HEK293 (cell line): ENCODE results near the gene GBA3.

Source experiments
- CTCF ChIA-PET: fragments of 350-600 bp; formaldehyde crosslinking; extraction: SDS; loops from one replicate; lab custom pipeline; 2021; ENCODE audit warnings: antibody characterized with exemption; lab: Yijun Ruan, JAX
- POLR2A ChIA-PET: fragments of 300-600 bp; formaldehyde crosslinking; extraction: SDS; loops from one replicate; lab custom pipeline; 2020; ENCODE audit warnings: antibody characterized with exemption, inconsistent platforms; lab: Yijun Ruan, JAX
- H3K27ac ChIP-seq: fragments of 200-500 bp; sonication (Bioruptor generic); 2 replicates; pipeline ENCODE4 v1.5.1; 2014; ENCODE audit warnings: low read depth, low read length, control low read depth, inconsistent platforms; ENCODE audit errors: extremely low read depth
- H3K36me3 ChIP-seq, 2 experiments: fragments of 200-500 bp in 1 of 2; sonication (Bioruptor generic) in 1 of 2; 1 replicate in 1 of 2; 2 replicates in 1 of 2; pipeline ENCODE4 v1.5.1; 2014 to 2017; ENCODE audit warnings: inconsistent platforms in 2 of 2, low read length in 2 of 2; ENCODE audit not compliant: control insufficient read depth in 2 of 2, insufficient read depth in 1 of 2
- H3K4me1 ChIP-seq: fragments of 200-500 bp; sonication (Bioruptor generic); 2 replicates; pipeline ENCODE4 v1.5.1; 2014; ENCODE audit warnings: mild to moderate bottlenecking, low read length, inconsistent platforms; ENCODE audit not compliant: control insufficient read depth, insufficient read depth
- H3K4me3 ChIP-seq: 2 replicates; pipeline ENCODE4 v1.5.1; 2011; ENCODE audit warnings: low read depth, mild to moderate bottlenecking, control low read depth, low read length, moderate library complexity
- H3K9me3 ChIP-seq: fragments of 200-500 bp; sonication (Bioruptor generic); 2 replicates; pipeline ENCODE4 v1.5.1; 2014; ENCODE audit warnings: low read depth, low read length, inconsistent platforms; ENCODE audit not compliant: control insufficient read depth, insufficient read depth
- HOXC10 ChIP-seq: sonication (generic); formaldehyde crosslinking; IDR thresholded peaks from 2 replicates; pipeline ENCODE4 v1.8.1; 2023; ENCODE audit warnings: mild to moderate bottlenecking, missing genetic modification reagents
- KLF7 ChIP-seq: fragments of 450-650 bp; formaldehyde crosslinking; IDR thresholded peaks from 2 replicates; pipeline ENCODE4 v1.5.1; 2016; ENCODE audit warnings: missing biosample characterization, missing genetic modification characterization, borderline replicate concordance
- OSR2 ChIP-seq: fragments of 450-650 bp; formaldehyde crosslinking; IDR thresholded peaks from 2 replicates; pipeline ENCODE4 v1.5.1; 2016; ENCODE audit warnings: missing biosample characterization, missing genetic modification characterization
- ZBTB1 ChIP-seq: fragments of 450-650 bp; formaldehyde crosslinking; IDR thresholded peaks from 2 replicates; pipeline ENCODE4 v1.5.1; 2016; ENCODE audit warnings: missing biosample characterization, missing genetic modification characterization
- ZBTB48 ChIP-seq: fragments of 450-650 bp; formaldehyde crosslinking; IDR thresholded peaks from 2 replicates; pipeline ENCODE4 v1.5.1; 2016; ENCODE audit warnings: missing biosample characterization, missing genetic modification characterization
- ZBTB8A ChIP-seq: fragments of 450-650 bp; formaldehyde crosslinking; IDR thresholded peaks from 2 replicates; pipeline ENCODE4 v1.5.1; 2016; ENCODE audit warnings: missing biosample characterization, missing genetic modification characterization
- ZNF114 ChIP-seq: fragments of 450-650 bp; formaldehyde crosslinking; IDR thresholded peaks from 2 replicates; pipeline ENCODE4 v1.5.0; 2017; ENCODE audit warnings: missing biosample characterization, missing genetic modification characterization
- ZNF132 ChIP-seq: fragments of 450-650 bp; formaldehyde crosslinking; IDR thresholded peaks from 2 replicates; pipeline ENCODE4 v1.5.1; 2017; ENCODE audit warnings: missing biosample characterization, missing genetic modification characterization, borderline replicate concordance
- ZNF133 ChIP-seq: fragments of 450-650 bp; formaldehyde crosslinking; IDR thresholded peaks from 2 replicates; pipeline ENCODE4 v1.5.1; 2016; ENCODE audit warnings: missing biosample characterization, missing genetic modification characterization
- ZNF157 ChIP-seq: fragments of 450-650 bp; formaldehyde crosslinking; IDR thresholded peaks from 2 replicates; pipeline ENCODE4 v1.5.1; 2016; ENCODE audit warnings: missing biosample characterization, missing genetic modification characterization
- ZNF16 ChIP-seq: fragments of 450-650 bp; formaldehyde crosslinking; IDR thresholded peaks from 2 replicates; pipeline ENCODE4 v1.5.1; 2016; ENCODE audit warnings: low read depth, missing biosample characterization, missing genetic modification characterization
- ZNF174 ChIP-seq: fragments of 450-650 bp; formaldehyde crosslinking; IDR thresholded peaks from 2 replicates; pipeline ENCODE4 v1.5.0; 2017; ENCODE audit warnings: missing biosample characterization, mild to moderate bottlenecking, missing genetic modification characterization
- ZNF202 ChIP-seq: fragments of 450-650 bp; formaldehyde crosslinking; IDR thresholded peaks from 2 replicates; pipeline ENCODE4 v1.5.1; 2016; ENCODE audit warnings: missing biosample characterization, missing genetic modification characterization, borderline replicate concordance
- ZNF23 ChIP-seq: fragments of 450-650 bp; formaldehyde crosslinking; IDR thresholded peaks from 2 replicates; pipeline ENCODE4 v1.5.1; 2016; ENCODE audit warnings: missing biosample characterization, missing genetic modification characterization, borderline replicate concordance
- ZNF239 ChIP-seq: fragments of 450-650 bp; formaldehyde crosslinking; IDR thresholded peaks from 2 replicates; pipeline ENCODE4 v1.5.1; 2016; ENCODE audit warnings: missing biosample characterization, missing genetic modification characterization
- ZNF24 ChIP-seq: fragments of 450-650 bp; formaldehyde crosslinking; IDR thresholded peaks from 2 replicates; pipeline ENCODE4 v1.5.1; 2016; ENCODE audit warnings: missing biosample characterization, missing genetic modification characterization
- ZNF274 ChIP-seq, 2 experiments: fragments of 200-500 bp in 1 of 2; fragments of 450-650 bp in 1 of 2; sonication (Bioruptor generic) in 1 of 2; formaldehyde crosslinking in 1 of 2; IDR thresholded peaks; 2 replicates each; pipeline versions ENCODE4 v1.5.1 to v1.6.1; 2014 to 2016; ENCODE audit warnings: borderline replicate concordance in 1 of 2, inconsistent platforms in 1 of 2, low read length in 1 of 2, missing biosample characterization in 1 of 2, missing genetic modification characterization in 1 of 2
- ZNF324 ChIP-seq: fragments of 450-650 bp; formaldehyde crosslinking; IDR thresholded peaks from 2 replicates; pipeline ENCODE4 v1.5.1; 2016; ENCODE audit warnings: missing biosample characterization, missing genetic modification characterization
- ZNF37A ChIP-seq: fragments of 450-650 bp; IDR thresholded peaks from 2 replicates; pipeline ENCODE4 v1.5.1; 2018; ENCODE audit warnings: missing biosample characterization, missing genetic modification characterization
- ZNF473 ChIP-seq: fragments of 450-650 bp; formaldehyde crosslinking; IDR thresholded peaks from 2 replicates; pipeline ENCODE4 v1.5.1; 2017; ENCODE audit warnings: missing biosample characterization, missing genetic modification characterization
- ZNF529 ChIP-seq: fragments of 450-650 bp; formaldehyde crosslinking; IDR thresholded peaks from 2 replicates; pipeline ENCODE4 v1.5.1; 2017; ENCODE audit warnings: missing genetic modification characterization, missing biosample characterization; ENCODE audit not compliant: insufficient replicate concordance
- ZNF610 ChIP-seq: fragments of 450-650 bp; formaldehyde crosslinking; IDR thresholded peaks from 2 replicates; pipeline ENCODE4 v1.5.1; 2016; ENCODE audit warnings: missing biosample characterization, missing genetic modification characterization, borderline replicate concordance
- ZNF626 ChIP-seq: fragments of 450-650 bp; sonication (Bioruptor Pico); formaldehyde crosslinking; IDR thresholded peaks from 2 replicates; pipeline ENCODE4 v1.5.1; 2018; ENCODE audit warnings: missing biosample characterization, missing genetic modification characterization, inconsistent platforms
- ZNF664 ChIP-seq: fragments of 450-650 bp; formaldehyde crosslinking; IDR thresholded peaks from 2 replicates; pipeline ENCODE4 v1.5.1; 2016; ENCODE audit warnings: missing biosample characterization, missing genetic modification characterization
- ZNF701 ChIP-seq: fragments of 450-650 bp; formaldehyde crosslinking; IDR thresholded peaks from 2 replicates; pipeline ENCODE4 v1.5.1; 2016; ENCODE audit warnings: missing biosample characterization, missing genetic modification characterization
- ZNF792 ChIP-seq: fragments of 450-650 bp; formaldehyde crosslinking; IDR thresholded peaks from 2 replicates; pipeline ENCODE4 v1.5.1; 2016; ENCODE audit warnings: missing biosample characterization, missing genetic modification characterization
- ZNF843 ChIP-seq: fragments of 450-650 bp; formaldehyde crosslinking; IDR thresholded peaks from 2 replicates; pipeline ENCODE4 v1.5.1; 2016; ENCODE audit warnings: missing biosample characterization, missing genetic modification characterization
- TF ChIP-seq, protein P1 (sequence below): fragments of 450-650 bp; formaldehyde crosslinking; IDR thresholded peaks from 2 replicates; pipeline ENCODE4; 2016; ENCODE audit warnings: missing biosample characterization, missing genetic modification characterization
- TF ChIP-seq, protein P2 (sequence below): fragments of 450-650 bp; formaldehyde crosslinking; IDR thresholded peaks from 2 replicates; pipeline ENCODE4 v1.5.1; 2016; ENCODE audit warnings: missing biosample characterization, missing genetic modification characterization, borderline replicate concordance
- TF ChIP-seq, protein P3 (sequence below): fragments of 450-650 bp; formaldehyde crosslinking; IDR thresholded peaks from 2 replicates; pipeline ENCODE4 v1.5.1; 2016; ENCODE audit warnings: missing biosample characterization, missing genetic modification characterization

The GBA3 gene

DNA sequence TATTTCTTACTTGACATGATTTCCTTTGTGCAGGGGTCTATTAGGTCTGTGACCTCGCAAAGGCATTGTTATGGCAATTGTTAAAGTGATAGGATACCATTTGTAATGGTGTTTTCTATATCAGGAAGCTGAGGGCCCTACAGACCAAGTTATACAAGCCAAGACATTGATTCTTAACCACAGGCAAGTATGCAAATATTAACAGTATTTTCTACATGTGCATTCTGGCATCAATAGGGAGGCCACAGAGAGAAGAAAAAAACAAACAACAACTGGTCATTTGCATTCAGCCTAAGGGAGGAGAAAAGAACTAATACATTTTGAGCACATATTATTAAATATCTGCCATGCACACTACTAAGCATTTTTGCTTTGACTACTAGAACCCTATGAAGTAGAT is 28.5 kb downstream of the GBA3 start:
- Histone ChIP-seq H3K4me1 (no peaks in the 10 kb centered on the region), H3K4me3 (no peak overlapping the region), H3K27ac (no peak overlapping the region), H3K36me3 (no peaks in the 10 kb centered on the region), H3K9me3 (no peaks in the 10 kb centered on the region)
- ChIA-PET POLR2A (no interaction called here), CTCF (no interaction called here)
- TF ChIP-seq ZNF274 (IDR thresholded peaks at IDR 0.05; ENCODE audit: low read length) (no peak), ZNF274 (tag by site-specific recombination; IDR thresholded peaks at IDR 0.05; ENCODE audit: borderline replicate concordance) (no peak), ZNF473 (no peak), ZNF133 (tag by site-specific recombination) (no peak), ZNF202 (no peak), ZNF239 (tag by site-specific recombination) (no peak), HOXC10 (CRISPR knock-in tag) (no peak), ZNF16 (tag by site-specific recombination) (no peak), ZNF324 (tag by site-specific recombination) (no peak), ZNF529 (no peak), OSR2 (tag by site-specific recombination) (no peak), ZNF626 (tag by site-specific recombination) (no peak), ZNF174 (tag by site-specific recombination) (no peak), ZNF37A (tag by site-specific recombination) (no peak)
- TF ChIP-seq, protein P1, sequence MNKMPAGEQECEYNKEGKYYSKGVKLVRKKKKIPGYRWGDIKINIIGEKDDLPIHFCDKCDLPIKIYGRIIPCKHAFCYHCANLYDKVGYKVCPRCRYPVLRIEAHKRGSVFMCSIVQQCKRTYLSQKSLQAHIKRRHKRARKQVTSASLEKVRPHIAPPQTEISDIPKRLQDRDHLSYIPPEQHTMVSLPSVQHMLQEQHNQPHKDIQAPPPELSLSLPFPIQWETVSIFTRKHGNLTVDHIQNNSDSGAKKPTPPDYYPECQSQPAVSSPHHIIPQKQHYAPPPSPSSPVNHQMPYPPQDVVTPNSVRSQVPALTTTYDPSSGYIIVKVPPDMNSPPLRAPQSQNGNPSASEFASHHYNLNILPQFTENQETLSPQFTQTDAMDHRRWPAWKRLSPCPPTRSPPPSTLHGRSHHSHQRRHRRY (tag by site-specific recombination) = no peak
- TF ChIP-seq, protein P2, sequence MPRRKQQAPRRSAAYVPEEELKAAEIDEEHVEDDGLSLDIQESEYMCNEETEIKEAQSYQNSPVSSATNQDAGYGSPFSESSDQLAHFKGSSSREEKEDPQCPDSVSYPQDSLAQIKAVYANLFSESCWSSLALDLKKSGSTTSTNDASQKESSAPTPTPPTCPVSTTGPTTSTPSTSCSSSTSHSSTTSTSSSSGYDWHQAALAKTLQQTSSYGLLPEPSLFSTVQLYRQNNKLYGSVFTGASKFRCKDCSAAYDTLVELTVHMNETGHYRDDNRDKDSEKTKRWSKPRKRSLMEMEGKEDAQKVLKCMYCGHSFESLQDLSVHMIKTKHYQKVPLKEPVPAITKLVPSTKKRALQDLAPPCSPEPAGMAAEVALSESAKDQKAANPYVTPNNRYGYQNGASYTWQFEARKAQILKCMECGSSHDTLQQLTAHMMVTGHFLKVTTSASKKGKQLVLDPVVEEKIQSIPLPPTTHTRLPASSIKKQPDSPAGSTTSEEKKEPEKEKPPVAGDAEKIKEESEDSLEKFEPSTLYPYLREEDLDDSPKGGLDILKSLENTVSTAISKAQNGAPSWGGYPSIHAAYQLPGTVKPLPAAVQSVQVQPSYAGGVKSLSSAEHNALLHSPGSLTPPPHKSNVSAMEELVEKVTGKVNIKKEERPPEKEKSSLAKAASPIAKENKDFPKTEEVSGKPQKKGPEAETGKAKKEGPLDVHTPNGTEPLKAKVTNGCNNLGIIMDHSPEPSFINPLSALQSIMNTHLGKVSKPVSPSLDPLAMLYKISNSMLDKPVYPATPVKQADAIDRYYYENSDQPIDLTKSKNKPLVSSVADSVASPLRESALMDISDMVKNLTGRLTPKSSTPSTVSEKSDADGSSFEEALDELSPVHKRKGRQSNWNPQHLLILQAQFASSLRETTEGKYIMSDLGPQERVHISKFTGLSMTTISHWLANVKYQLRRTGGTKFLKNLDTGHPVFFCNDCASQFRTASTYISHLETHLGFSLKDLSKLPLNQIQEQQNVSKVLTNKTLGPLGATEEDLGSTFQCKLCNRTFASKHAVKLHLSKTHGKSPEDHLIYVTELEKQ (tag by site-specific recombination) = no peak
- TF ChIP-seq, protein P3, sequence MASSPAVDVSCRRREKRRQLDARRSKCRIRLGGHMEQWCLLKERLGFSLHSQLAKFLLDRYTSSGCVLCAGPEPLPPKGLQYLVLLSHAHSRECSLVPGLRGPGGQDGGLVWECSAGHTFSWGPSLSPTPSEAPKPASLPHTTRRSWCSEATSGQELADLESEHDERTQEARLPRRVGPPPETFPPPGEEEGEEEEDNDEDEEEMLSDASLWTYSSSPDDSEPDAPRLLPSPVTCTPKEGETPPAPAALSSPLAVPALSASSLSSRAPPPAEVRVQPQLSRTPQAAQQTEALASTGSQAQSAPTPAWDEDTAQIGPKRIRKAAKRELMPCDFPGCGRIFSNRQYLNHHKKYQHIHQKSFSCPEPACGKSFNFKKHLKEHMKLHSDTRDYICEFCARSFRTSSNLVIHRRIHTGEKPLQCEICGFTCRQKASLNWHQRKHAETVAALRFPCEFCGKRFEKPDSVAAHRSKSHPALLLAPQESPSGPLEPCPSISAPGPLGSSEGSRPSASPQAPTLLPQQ (tag by site-specific recombination) = no peak

DNA sequence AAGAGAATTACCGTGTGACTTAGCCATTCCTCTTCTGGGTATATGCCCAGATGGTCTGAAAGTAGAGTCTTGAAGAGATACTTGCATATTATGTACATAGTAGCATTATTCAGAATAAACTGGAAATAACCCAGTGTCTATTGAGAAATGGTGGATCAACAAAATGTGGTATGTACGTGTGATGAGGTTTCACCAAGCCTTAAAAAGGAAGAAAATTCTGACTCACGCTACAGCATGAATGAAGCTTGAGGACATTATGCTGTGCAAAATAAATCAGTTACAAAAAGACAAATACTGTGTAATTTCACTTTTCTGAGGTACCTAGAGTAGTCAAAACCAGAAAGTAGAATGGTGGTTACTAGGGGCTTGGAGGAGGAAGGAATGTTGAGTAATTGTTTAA is 37.3 kb downstream of the GBA3 start:
- no peak overlapping the region for H3K27ac ChIP-seq
- CTCF ChIA-PET = no interaction called here
- H3K36me3 ChIP-seq = no peaks in the 10 kb centered on the region
- H3K4me1 ChIP-seq = no peaks in the 10 kb centered on the region
- no peaks in the 10 kb centered on the region for H3K9me3 ChIP-seq
- H3K4me3 ChIP-seq = no peak overlapping the region
- POLR2A ChIA-PET = no interaction called here
- no peak for TF ChIP-seq ZBTB48 (tag by site-specific recombination)
- no peak for TF ChIP-seq ZNF157 (tag by site-specific recombination)
- no peak for TF ChIP-seq ZNF23 (tag by site-specific recombination)
- no peak for TF ChIP-seq ZNF701 (tag by site-specific recombination)
- TF ChIP-seq ZNF664 = no peak
- TF ChIP-seq ZNF132 = no peak
- no peak for TF ChIP-seq ZNF114
- TF ChIP-seq KLF7 (tag by site-specific recombination) = no peak
- TF ChIP-seq ZBTB8A (tag by site-specific recombination) = no peak
- no peak for TF ChIP-seq ZNF843
- TF ChIP-seq ZNF610 = no peak
- no peak for TF ChIP-seq ZBTB1 (tag by site-specific recombination)
- no peak for TF ChIP-seq ZNF792 (tag by site-specific recombination)
- TF ChIP-seq ZNF24 (tag by site-specific recombination) = no peak
